ENCODE measurements around the gene ICAM4.

- no peak for TF ChIP-seq EP300 (IDR thresholded peaks at IDR 0.05)
- TF ChIP-seq, protein P1, sequence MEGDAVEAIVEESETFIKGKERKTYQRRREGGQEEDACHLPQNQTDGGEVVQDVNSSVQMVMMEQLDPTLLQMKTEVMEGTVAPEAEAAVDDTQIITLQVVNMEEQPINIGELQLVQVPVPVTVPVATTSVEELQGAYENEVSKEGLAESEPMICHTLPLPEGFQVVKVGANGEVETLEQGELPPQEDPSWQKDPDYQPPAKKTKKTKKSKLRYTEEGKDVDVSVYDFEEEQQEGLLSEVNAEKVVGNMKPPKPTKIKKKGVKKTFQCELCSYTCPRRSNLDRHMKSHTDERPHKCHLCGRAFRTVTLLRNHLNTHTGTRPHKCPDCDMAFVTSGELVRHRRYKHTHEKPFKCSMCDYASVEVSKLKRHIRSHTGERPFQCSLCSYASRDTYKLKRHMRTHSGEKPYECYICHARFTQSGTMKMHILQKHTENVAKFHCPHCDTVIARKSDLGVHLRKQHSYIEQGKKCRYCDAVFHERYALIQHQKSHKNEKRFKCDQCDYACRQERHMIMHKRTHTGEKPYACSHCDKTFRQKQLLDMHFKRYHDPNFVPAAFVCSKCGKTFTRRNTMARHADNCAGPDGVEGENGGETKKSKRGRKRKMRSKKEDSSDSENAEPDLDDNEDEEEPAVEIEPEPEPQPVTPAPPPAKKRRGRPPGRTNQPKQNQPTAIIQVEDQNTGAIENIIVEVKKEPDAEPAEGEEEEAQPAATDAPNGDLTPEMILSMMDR (IDR thresholded peaks at IDR 0.05): no peak
Measured at GRCh38 chr19:10335352-10335985, 48.7 kb downstream of the ICAM4 start.

Data from tibial nerve (tissue), 4 donors.